SK-N-SH (cell line): Measurements from ENCODE around the gene NPFFR2. TPM values are rescaled to one million over a fixed set of nuclear protein-coding genes. Genes with fewer than 3 reads are reported as not detected.

Experiments used
- CTCF ChIA-PET: fragments of 300-600, 350-600 bp; formaldehyde crosslinking; extraction: SDS; loops from one replicate; lab custom pipeline; 2021; lab: Yijun Ruan, JAX
- POLR2A ChIA-PET: fragments of 350-600 bp; sonication (Branson Sonifier 250); formaldehyde crosslinking; extraction: SDS; loops from one replicate; lab custom pipeline; 2020; ENCODE audit warnings: antibody characterized with exemption, inconsistent platforms; lab: Yijun Ruan, JAX
- DNase-seq: peaks from one replicate; pipeline ENCODE4 v3.0.0; 2012
- H2AFZ ChIP-seq: fragments of 200-600 bp; sonication (generic); 2 replicates; pipeline ENCODE4 v1.8.1; 2016; ENCODE audit warnings: antibody characterized with exemption, mild to moderate bottlenecking, low read depth
- H3F3A ChIP-seq: fragments of 200-600 bp; sonication (generic); replicated peaks from 2 replicates; pipeline ENCODE3; 2016; ENCODE audit warnings: antibody characterized with exemption, mild to moderate bottlenecking; ENCODE audit not compliant: insufficient read depth
- H3K27ac ChIP-seq, 2 experiments: fragments of 200-500 bp in 1 of 2; fragments of 200-600 bp in 1 of 2; sonication (Bioruptor generic) in 1 of 2; sonication (generic), shearing (Covaris generic) in 1 of 2; 2 replicates each; pipeline versions ENCODE4 v1.5.1 to v1.6.1; 2014 to 2016; ENCODE audit warnings: low read depth in 2 of 2, inconsistent platforms in 1 of 2, low read length in 1 of 2, mild to moderate bottlenecking in 1 of 2, mixed read lengths in 1 of 2
- H3K27me3 ChIP-seq: fragments of 200-600 bp; sonication (generic), shearing (Covaris generic); 2 replicates; pipeline ENCODE4 v1.6.1; 2016; ENCODE audit warnings: mixed run types; ENCODE audit not compliant: insufficient read depth
- H3K36me3 ChIP-seq, 2 experiments: fragments of 200-500 bp in 1 of 2; fragments of 200-600 bp in 1 of 2; sonication (Bioruptor generic) in 1 of 2; sonication (generic) in 1 of 2; replicated peaks in 1 of 2; 2 replicates each; pipeline versions ENCODE3 to v1.5.1; 2014 to 2016; ENCODE audit warnings: low read length in 1 of 2, mild to moderate bottlenecking in 1 of 2; ENCODE audit not compliant: insufficient read depth in 2 of 2, control insufficient read depth in 1 of 2
- H3K4me1 ChIP-seq, 2 experiments: fragments of 200-500 bp in 1 of 2; fragments of 200-600 bp in 1 of 2; sonication (Bioruptor generic) in 1 of 2; sonication (generic), shearing (Covaris generic) in 1 of 2; 2 replicates each; pipeline versions ENCODE4 v1.5.1 to v1.6.1; 2014 to 2016; ENCODE audit warnings: low read depth in 1 of 2, low read length in 1 of 2, mixed run types in 1 of 2; ENCODE audit not compliant: insufficient read depth in 2 of 2, control insufficient read depth in 1 of 2
- H3K4me2 ChIP-seq: fragments of 200-600 bp; sonication (generic), shearing (Covaris generic); 2 replicates; pipeline ENCODE4 v1.6.1; 2017; ENCODE audit warnings: mixed run types
- H3K4me3 ChIP-seq, 2 experiments: fragments of 200-500 bp in 1 of 2; fragments of 200-600 bp in 1 of 2; sonication (Bioruptor generic) in 1 of 2; sonication (generic), shearing (Covaris generic) in 1 of 2; 2 replicates each; pipeline versions ENCODE4 v1.5.1 to v1.8.1; 2014 to 2016; ENCODE audit warnings: low read depth in 2 of 2, inconsistent platforms in 1 of 2, low read length in 1 of 2, mild to moderate bottlenecking in 1 of 2, mixed read lengths in 1 of 2, moderate library complexity in 1 of 2
- H3K79me2 ChIP-seq: fragments of 200-600 bp; sonication (generic); 2 replicates; pipeline ENCODE4 v1.8.1; 2017; ENCODE audit warnings: mild to moderate bottlenecking; ENCODE audit not compliant: insufficient read depth
- H3K9ac ChIP-seq: fragments of 200-600 bp; sonication (generic); 2 replicates; pipeline ENCODE4 v1.6.1; 2017; ENCODE audit warnings: mixed run types
- H3K9me2 ChIP-seq: fragments of 200-600 bp; sonication (generic); 2 replicates; pipeline ENCODE4 v1.6.1; 2017; ENCODE audit warnings: mixed run types
- H3K9me3 ChIP-seq: fragments of 200-600 bp; sonication (generic); 2 replicates; pipeline ENCODE4 v1.6.1; 2017; ENCODE audit warnings: mixed run types, mild to moderate bottlenecking, moderate library complexity
- H4K20me1 ChIP-seq: fragments of 200-600 bp; sonication (generic); 2 replicates; pipeline ENCODE4 v1.6.1; 2017; ENCODE audit warnings: mild to moderate bottlenecking, mixed run types; ENCODE audit not compliant: insufficient read depth
- EP300 ChIP-seq, 2 experiments: IDR thresholded peaks; 2 replicates each; pipeline versions ENCODE4 v1.4.0 to v1.6.1; 2012; ENCODE audit warnings: borderline replicate concordance in 1 of 2, low read depth in 1 of 2, low read length in 1 of 2
- FOSL2 ChIP-seq: IDR thresholded peaks from 2 replicates; pipeline ENCODE4 v1.4.0; 2012; ENCODE audit warnings: low read depth, mild to moderate bottlenecking, moderate library complexity, borderline replicate concordance
- IRF3 ChIP-seq: fragments of 150-350 bp; IDR thresholded peaks from 2 replicates; pipeline ENCODE4 v1.6.1; 2016; ENCODE audit warnings: mild to moderate bottlenecking, low read depth, low read length
- JUND ChIP-seq: IDR thresholded peaks from 2 replicates; pipeline ENCODE4 v1.4.0; 2012
- MEF2A ChIP-seq: IDR thresholded peaks from 2 replicates; pipeline ENCODE4 v1.4.0; 2012; ENCODE audit warnings: low read depth, borderline replicate concordance
- NFIC ChIP-seq: IDR thresholded peaks from 2 replicates; pipeline ENCODE4 v1.4.0; 2012; ENCODE audit warnings: borderline replicate concordance
- PBX3 ChIP-seq: IDR thresholded peaks from 2 replicates; pipeline ENCODE4; 2012
- RAD21 ChIP-seq: IDR thresholded peaks from 2 replicates; pipeline ENCODE4 v1.6.1; 2012; ENCODE audit warnings: mild to moderate bottlenecking, low read length
- RFX5 ChIP-seq: IDR thresholded peaks from 2 replicates; pipeline ENCODE4 v1.6.1; 2012; ENCODE audit warnings: mild to moderate bottlenecking, improper control_type of control experiment, low read length
- RXRA ChIP-seq: IDR thresholded peaks from 2 replicates; pipeline ENCODE4 v1.4.0; 2012; ENCODE audit warnings: low read depth, mild to moderate bottlenecking, borderline replicate concordance
- SIN3A ChIP-seq: IDR thresholded peaks from 2 replicates; pipeline ENCODE4 v1.6.1; 2012; ENCODE audit warnings: low read depth, mild to moderate bottlenecking, low read length, moderate library complexity, borderline replicate concordance
- SMC3 ChIP-seq: IDR thresholded peaks from 2 replicates; pipeline ENCODE4 v1.6.1; 2012; ENCODE audit warnings: low read depth, low read length, improper control_type of control experiment
- TAF1 ChIP-seq: IDR thresholded peaks from 2 replicates; pipeline ENCODE4 v1.6.1; 2012; ENCODE audit warnings: low read depth, mild to moderate bottlenecking, low read length, moderate library complexity, borderline replicate concordance
- USF1 ChIP-seq: IDR thresholded peaks from 2 replicates; pipeline ENCODE4 v1.4.0; 2012; ENCODE audit warnings: low read depth, borderline replicate concordance
- USF2 ChIP-seq: fragments of 150-350 bp; IDR thresholded peaks from 2 replicates; pipeline ENCODE4 v1.6.1; 2017; ENCODE audit warnings: antibody characterized with exemption, low read length, low read depth, borderline replicate concordance
- YY1 ChIP-seq: IDR thresholded peaks from 2 replicates; pipeline ENCODE4 v1.4.0; 2012; ENCODE audit warnings: low read depth, mild to moderate bottlenecking
- ZBTB33 ChIP-seq: IDR thresholded peaks from 2 replicates; pipeline ENCODE4 v1.4.0; 2012; ENCODE audit warnings: low read depth, borderline replicate concordance
- WGBS: methylation state at CpG from one replicate; pipeline ENCODE4 v1.1.6; 2017; ENCODE audit warnings: low lambda C conversion rate; 5-methylcytosine and 5-hydroxymethylcytosine counted together
- polyA plus RNA-seq, 3 experiments: library from polyadenylated mRNA; depleted of rRNA; stranded (reverse); fragments of >200 nt; gene quantifications; 2 replicates each; pipeline ENCODE4 v1.2.3, GENCODE V29; 2012

NPFFR2 gene
- polyA plus RNA-seq, 1 of the 3 experiments (the other 2 are of a cell fraction), result 6.2 TPM

GRCh38 chr4:72063726-72064125 lies 31.9 kb downstream of the NPFFR2 start:
- Histone ChIP-seq H3K4me2 (no peak overlapping the region), H3K9ac (no peak overlapping the region), H3K36me3 (no peaks in the 10 kb centered on the region), H3K27me3 (no peaks in the 10 kb centered on the region), H3K4me3 (no peak overlapping the region), H3K9me2 (no peaks in the 10 kb centered on the region), H4K20me1 (no peaks in the 10 kb centered on the region), H3F3A (no peaks in the 10 kb centered on the region), H3K4me1 (no peaks in the 10 kb centered on the region), H3K27ac (no peak overlapping the region), H2AFZ (no peak overlapping the region), H3K79me2 (no peaks in the 10 kb centered on the region), H3K9me3 (no peaks in the 10 kb centered on the region)
- CTCF ChIA-PET, result no interaction called here
- POLR2A ChIA-PET, result no interaction called here
- WGBS, result 33% methylated on average over 2 of the region's 2 CpGs
- DNase-seq, result no peak
- TF ChIP-seq YY1 (no peak), IRF3 (no peak), PBX3 (no peak), SMC3 (no peak), SIN3A (no peak), FOSL2 (no peak), USF1 (no peak), NFIC (no peak), TAF1 (no peak), JUND (no peak), ZBTB33 (no peak), RFX5 (no peak), EP300 (IDR thresholded peaks at IDR 0.05; ENCODE audit: borderline replicate concordance in 1 of 2, low read depth in 1 of 2, low read length in 1 of 2) (no peak), RAD21 (no peak), USF2 (no peak), RXRA (no peak), MEF2A (no peak)
